Mammary microvascular endothelial cell (primary cell): ENCODE data around the gene TCEANC. TPM values are rescaled to one million over a fixed set of nuclear protein-coding genes. Genes with fewer than 3 reads are reported as not detected.

ENCODE experiments used
- total RNA-seq: library from RNA; depleted of rRNA; stranded (reverse); fragments of >200 nt; gene quantifications from 2 replicates; pipeline ENCODE4 v1.2.3, GENCODE V29; 2015

Gene TCEANC, protein sequence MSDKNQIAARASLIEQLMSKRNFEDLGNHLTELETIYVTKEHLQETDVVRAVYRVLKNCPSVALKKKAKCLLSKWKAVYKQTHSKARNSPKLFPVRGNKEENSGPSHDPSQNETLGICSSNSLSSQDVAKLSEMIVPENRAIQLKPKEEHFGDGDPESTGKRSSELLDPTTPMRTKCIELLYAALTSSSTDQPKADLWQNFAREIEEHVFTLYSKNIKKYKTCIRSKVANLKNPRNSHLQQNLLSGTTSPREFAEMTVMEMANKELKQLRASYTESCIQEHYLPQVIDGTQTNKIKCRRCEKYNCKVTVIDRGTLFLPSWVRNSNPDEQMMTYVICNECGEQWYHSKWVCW
- 0.40 and 0.49 TPM in 2 replicates for total RNA-seq

GRCh38 chrX:13652850-13653693 is at the start of gene TCEANC:
TSS of gene TCEANC (plus strand) at chrX:13653141. CDS start at chrX:13662509, 9,368 bp downstream.

DNA sequence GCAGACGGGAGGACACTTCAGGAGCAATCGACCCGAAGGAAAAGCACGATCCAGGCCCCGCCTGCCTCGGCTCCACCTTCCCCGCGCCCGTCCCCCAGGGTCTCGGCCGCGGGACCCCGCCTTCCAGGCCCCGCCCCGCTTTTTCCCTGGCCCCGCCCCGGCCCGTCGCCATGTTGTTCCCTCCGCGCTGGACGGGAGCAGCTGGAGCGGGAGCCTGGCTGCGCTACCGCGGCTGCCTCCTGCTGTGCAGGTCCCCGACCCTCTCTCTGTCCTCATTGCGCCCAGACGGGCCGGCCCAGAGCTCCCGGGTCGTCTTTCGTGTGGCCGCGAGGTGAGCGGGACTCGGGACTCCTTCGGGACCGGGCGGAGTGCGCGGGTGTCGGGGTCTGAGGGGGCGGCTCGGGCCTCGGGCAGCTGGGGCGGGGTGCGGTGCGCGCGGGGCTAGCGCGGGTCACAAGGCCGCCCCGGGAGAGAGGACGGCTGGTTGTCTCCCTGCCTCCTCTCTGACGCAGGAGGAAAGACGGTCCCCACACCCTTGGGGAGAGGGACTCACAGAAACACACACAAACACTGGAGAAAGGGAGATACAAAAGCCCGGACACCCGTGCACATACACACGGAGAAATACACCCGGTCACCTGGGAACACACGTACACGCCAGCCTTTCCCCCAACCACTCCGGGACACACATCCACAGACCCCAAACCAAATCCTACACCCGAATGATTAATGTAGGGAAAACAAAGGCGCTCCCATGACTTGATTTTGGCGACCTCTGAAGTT is 36.2 kb downstream of the TCEANC start, which contains the start of gene RAB9A:
RAB9A (plus strand) TSS at position 171 of the 783 bp plus-strand sequence. CDS start 19,619 bp downstream, outside the sequence.

Other genes with a start within 250 kb of the TCEANC start
- gene EGFL6, start 83.5 kb upstream of the TCEANC start, total RNA-seq = not detected in 2 replicates
- gene RAB9A, start 36.0 kb downstream of the TCEANC start, total RNA-seq = 25.2 and 26.3 TPM in 2 replicates
- gene TRAPPC2, start 81.5 kb downstream of the TCEANC start, total RNA-seq = 11.2 and 12.5 TPM in 2 replicates
- gene OFD1, start 81.6 kb downstream of the TCEANC start, total RNA-seq = 5.3 TPM in 2 replicates
- gene GPM6B, start 164.0 kb downstream of the TCEANC start, total RNA-seq = 0.25 and 0.47 TPM in 2 replicates